ENCODE data around the gene ACAP3.

Gene ACAP3

GRCh38 chr1:1344655-1345361 is 37.1 kb upstream of the ACAP3 start:
- DNase-seq (ENCODE audit: low read depth), result peak; percentile 97

DNA sequence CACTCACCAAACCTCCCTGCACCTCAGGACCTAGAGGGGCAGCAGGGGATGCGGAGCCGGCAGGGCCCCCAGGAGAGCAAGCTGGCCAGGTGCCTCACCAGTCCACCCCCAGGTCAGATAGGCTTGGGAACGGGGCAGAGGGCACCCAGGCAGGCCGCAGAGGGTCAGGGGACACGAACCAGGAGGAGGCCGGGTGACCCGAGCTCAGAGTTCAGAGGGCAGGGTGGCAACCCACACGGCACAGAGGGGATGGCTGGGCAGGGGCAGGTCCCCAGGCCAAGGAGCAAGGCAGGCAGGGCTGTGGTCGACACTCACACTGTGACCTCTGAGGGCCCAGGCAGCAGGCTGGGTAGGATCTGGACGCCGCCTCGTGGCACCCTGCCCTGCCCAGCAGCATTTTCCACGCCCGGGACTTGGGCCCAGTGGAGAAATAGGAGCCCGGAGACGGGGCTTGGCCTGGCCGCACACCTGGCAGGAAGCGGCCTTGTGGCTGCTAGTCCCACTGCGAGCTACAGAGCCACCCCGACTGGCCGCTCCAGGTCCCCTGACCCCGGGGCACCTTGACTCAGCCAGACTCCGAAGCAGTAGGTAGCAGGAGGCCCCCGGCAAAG is 36.2 kb upstream of the ACAP3 start:
- DNase-seq (ENCODE audit: low read depth), result no peak

DNA sequence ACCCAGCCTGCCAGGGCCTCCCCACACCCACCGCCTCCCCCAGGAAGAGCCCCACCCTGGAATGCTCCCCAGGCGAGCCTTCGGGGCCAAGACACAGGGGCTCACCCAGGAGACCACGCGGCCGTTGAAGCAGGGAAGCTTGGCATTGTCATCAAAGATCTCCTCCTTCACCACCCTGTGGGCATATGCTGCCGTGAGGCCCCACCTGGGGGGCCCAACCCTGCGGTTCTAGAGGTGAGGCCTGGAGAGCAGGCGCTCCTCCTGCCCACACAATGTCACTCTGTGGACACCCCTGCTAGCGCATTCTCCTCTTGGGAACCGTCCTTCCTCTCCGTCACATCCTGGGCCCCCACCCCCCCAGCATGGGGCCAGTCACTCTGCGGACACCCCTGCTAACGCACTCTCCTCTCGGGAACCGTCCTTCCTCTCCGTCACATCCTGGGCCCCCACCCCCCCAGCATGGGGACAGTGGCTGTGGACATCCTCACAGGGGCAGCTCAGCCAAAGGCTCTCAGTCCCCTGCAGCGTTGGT is 34.9 kb upstream of the ACAP3 start:
- DNase-seq (ENCODE audit: low read depth), result no peak

DNA sequence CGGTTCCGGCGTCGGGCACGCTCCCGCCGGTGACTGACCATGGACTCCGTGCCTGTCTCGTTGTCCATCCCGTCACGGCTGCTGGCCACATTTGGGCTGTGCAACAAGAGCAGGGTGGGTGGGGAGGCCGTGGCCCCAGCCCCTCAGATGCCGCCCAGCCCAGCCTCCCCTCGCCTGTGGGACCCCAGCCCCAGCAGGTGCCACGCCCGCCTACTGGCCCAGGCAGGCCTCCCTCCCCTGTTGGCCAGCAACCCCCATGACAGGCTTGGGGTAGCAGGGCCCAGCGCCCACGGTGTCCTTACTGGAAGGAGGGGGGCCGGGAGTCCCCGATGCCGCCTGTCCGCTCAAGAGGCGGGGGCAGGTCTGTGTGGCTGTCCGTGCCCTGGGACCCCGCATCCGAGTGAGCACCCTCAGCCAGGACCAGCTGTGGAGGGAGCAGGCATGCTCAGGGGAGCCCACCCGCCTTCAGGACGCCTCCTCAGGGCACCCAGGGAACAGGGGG is 34.4 kb upstream of the ACAP3 start:
- DNase-seq (ENCODE audit: low read depth), result no peak

DNA sequence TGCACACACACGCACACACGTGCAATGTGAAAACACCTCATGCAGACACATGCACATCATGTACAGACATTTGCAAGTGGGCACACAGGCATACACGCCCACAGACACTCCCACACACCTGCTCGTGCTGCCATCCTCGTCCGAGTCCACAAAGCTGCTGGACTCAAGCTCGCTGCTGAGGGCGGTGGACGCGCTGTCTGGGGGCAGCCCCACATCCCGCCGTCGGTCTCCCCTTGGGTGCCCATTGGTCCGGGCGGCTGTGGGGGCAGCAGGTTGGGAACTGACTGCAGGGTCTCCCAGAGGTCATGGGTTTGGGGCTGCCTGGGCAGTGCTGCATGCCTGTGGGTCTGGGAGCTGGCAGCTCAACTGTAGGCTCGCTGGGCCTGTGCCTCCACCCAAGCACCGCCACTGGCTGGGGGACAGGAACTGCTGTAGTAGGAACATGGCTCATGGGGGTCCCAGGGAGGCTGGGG is 33.9 kb upstream of the ACAP3 start:
- no peak for DNase-seq (ENCODE audit: low read depth)

GRCh38 chr1:1340791-1341548 is 33.2 kb upstream of the ACAP3 start:
- no peak for DNase-seq (ENCODE audit: low read depth)

DNA sequence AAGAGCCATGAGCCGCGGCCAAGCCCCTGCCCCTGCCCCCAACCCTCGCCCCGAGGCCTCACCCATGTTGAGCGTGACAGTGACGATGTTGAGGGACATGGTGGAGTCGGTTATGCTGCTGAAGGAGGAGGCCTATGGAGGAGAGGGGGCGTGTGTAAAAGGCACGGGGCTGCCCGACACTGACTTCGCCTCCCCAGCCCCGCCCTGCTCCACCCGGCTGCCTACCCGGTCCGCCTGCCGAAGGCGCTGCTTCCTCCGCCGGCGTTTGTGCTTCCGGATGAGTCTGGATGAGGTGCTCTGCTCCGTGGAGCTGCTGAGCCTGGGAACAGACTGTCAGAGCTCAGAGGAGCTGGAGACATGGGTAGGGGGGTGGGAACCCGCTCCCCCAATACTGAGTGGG is 32.5 kb upstream of the ACAP3 start:
- DNase-seq (ENCODE audit: low read depth), result no peak

GRCh38 chr1:1338278-1338677 is 30.5 kb upstream of the ACAP3 start:
- DNase-seq (ENCODE audit: low read depth), result no peak

DNA sequence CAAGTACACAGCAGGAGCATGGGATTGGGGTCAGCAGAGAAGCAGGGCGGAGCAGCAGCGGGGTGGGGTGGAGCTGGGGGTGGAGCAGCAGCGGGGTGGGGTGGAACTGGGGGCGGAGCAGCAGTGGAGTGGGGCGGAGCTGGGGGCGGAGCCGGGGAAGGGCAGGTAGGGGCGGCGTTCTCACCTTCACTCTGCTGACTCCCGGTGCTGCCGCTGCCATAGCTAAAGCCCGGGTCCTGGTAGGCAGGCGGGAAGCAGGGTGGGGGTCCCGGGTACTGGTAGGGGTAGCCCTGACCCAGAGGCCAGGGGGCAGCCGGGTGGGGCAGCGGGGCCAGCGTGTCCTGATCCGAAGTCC is 30.0 kb upstream of the ACAP3 start:
- DNase-seq (ENCODE audit: low read depth), result no peak

DNA sequence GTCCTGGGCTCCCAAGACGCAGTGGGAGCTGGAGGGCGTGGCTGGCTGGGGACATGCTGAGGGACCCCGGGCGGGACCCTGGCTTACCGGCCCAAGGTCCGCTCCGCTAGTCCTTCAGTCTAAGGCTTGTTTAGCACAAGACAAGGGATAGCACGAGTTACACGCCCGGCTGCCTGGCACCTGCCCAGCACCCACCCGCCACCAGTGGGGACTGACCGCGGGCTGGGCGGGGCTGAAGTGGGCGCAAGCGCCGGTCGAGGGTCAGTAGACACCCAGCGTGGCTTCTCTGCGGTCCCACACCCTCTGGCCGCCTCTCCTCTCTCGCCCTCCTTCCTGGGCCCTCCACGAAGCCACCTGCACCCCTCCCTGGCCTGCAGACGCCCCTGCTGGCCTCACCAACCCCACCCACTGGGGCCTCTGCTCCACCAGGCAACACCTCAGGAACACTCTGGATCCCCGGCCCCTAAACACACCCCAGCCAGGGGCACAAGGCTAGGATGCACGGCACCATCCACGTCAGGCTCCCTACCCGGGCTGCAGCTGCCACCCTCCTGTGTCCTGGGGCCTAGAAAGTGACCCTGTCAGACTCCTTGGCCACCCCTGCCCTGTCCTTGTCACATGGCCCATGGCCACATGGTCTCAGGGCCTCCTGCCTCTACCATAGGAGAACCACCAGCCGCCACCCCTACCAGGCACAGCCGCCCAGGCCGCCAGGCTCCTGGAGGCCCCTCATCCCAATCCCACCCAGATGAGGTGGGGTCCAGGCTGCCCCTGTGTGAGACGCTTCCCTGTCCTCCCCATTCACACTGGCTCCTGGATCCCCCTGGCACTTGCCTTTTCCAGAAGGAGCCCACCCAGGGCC is 29.4 kb upstream of the ACAP3 start:
- DNase-seq (ENCODE audit: low read depth), result no peak

- no peak for DNase-seq (ENCODE audit: low read depth)
Observed at GRCh38 chr1:1336446-1336845, 28.7 kb upstream of the ACAP3 start.

- no peak for DNase-seq (ENCODE audit: low read depth)
Observed at GRCh38 chr1:1335792-1336248, 28.1 kb upstream of the ACAP3 start.

DNA sequence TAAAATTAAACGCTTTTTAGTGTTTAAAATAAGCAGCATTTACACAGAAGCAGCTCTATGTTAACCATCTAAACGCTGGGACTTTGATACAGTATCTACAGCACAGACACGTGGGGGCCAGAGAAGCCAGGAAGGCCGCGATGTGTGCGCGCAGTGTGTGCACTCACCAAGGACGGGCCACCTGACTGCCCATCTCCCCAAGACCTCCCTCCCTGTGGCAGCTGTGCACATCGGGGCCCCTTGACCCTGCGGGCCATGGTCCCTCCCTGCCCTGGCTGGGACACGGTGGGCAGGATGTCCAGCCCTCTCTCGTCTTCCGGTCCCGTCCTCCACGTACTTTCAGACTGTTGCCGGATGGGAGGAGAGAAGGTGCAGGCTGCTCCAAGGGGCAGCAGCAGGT is 27.6 kb upstream of the ACAP3 start:
- no peak for DNase-seq (ENCODE audit: low read depth)

GRCh38 chr1:1334835-1335234 is 27.1 kb upstream of the ACAP3 start:
- DNase-seq (ENCODE audit: low read depth), result no peak

DNA sequence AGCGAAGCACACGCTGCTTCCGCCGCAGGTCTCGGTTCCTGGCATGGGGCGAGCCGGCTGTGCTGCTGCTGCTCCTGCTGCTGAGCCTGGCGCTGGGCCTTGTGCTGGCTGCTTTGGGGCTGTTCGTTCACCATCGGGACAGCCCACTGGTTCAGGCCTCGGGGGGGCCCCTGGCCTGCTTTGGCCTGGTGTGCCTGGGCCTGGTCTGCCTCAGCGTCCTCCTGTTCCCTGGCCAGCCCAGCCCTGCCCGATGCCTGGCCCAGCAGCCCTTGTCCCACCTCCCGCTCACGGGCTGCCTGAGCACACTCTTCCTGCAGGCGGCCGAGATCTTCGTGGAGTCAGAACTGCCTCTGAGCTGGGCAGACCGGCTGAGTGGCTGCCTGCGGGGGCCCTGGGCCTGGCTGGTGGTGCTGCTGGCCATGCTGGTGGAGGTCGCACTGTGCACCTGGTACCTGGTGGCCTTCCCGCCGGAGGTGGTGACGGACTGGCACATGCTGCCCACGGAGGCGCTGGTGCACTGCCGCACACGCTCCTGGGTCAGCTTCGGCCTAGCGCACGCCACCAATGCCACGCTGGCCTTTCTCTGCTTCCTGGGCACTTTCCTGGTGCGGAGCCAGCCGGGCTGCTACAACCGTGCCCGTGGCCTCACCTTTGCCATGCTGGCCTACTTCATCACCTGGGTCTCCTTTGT is 26.0 kb upstream of the ACAP3 start:
- DNase-seq (ENCODE audit: low read depth), result no peak

- DNase-seq (ENCODE audit: low read depth), result no peak
Observed at GRCh38 chr1:1332774-1333480, 25.2 kb upstream of the ACAP3 start.

GRCh38 chr1:1332031-1332755 is 24.5 kb upstream of the ACAP3 start:
- DNase-seq (ENCODE audit: low read depth), result no peak

- peak; percentile 40 for DNase-seq (ENCODE audit: low read depth)
Observed at GRCh38 chr1:1331068-1331965, 23.6 kb upstream of the ACAP3 start, which contains the start of gene TAS1R3. TAS1R3 (plus strand) TSS chr1:1331280; CDS start chr1:1331346, 66 bp downstream.

Measured in ELR (cell line).